Measurements from ENCODE around the gene GAS6. TPM values are rescaled to one million over a fixed set of nuclear protein-coding genes. Genes with fewer than 3 reads are reported as not detected.

Gene GAS6
- total RNA-seq, 1 experiment from 2014 or later, result 49.4 TPM

DNA sequence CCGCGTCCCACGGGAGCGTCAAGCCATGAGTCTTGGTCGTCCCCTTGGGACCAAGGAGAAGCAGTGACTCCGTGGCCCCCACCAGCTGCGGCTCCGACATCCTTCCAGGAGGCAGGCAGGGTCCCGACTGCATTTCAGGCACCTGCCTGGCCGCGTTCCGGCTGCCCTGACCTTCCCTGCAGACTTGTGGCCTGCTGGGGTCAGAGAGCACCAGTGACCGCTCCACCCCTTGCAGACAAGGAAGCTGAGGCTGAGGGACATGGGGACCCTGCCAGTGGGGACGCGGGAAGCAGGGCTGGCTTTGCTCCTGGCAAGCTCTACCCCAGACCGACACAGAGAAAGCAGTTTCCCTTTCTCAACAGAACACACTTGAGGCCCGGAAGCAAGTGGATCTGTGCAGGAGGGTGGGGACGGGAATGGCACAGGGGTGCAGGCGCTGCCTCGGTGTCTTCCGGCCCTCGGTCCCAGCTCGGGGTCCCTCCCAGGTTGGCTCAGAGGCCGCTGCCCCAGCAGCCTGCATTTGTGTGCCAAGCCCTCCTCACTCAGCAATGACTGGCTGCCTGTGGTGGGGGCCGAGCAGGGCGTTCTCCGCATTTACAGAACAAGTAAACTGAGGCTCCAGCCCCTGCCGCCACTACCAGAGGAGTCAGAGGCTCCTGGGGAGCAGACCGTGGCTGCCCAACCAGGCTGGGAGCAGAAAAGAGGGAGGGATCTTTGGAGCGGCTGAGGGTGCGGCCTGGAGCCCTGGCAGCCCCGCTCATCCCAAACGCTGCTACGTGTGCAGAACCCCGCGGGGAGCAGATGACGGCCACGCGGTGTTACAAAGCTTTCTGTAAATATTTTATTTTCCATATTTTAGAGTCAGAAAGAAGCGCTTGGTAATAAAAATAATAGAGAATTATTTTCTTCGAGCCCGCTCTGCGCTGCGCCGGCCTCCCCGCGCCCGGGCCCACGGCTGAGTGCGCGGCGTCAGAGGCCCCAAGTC lies 43.9 kb downstream of the GAS6 start:
- peaks cover 8 to 20% of the 10 kb centered on the region in 2 experiments; a peak in 2 of 4 replicates for H3K36me3 ChIP-seq (ENCODE audit: control insufficient read depth in 1 of 2, insufficient read depth in 2 of 2, low read length in 2 of 2)
- H3K4me1 ChIP-seq (ENCODE audit: control insufficient read depth in 1 of 2, insufficient read depth in 2 of 2, low read length in 2 of 2), result peaks cover 7 to 14% of the 10 kb centered on the region in 2 experiments
- ChIA-PET POLR2A (no interaction called here), CTCF (no interaction called here), RAD21 (ENCODE audit: low non-redundant PET in 1 of 2, low total read pairs in 2 of 2, uncharacterized antibody in 2 of 2, unreplicated experiment in 2 of 2) (no interaction called here)
- H3K27me3 ChIP-seq (ENCODE audit: insufficient read depth, low read length), result no peaks in the 10 kb centered on the region
- H2AFZ ChIP-seq (ENCODE audit: low read depth, low read length, poor library complexity, severe bottlenecking), result no peak overlapping the region
- no peak overlapping the region for H3K4me2 ChIP-seq (ENCODE audit: low read length)
- no peaks in the 10 kb centered on the region for H3K9me3 ChIP-seq (ENCODE audit: control insufficient read depth in 1 of 2, insufficient read depth in 1 of 2, low read depth in 1 of 2, low read length in 2 of 2)
- H3K27ac ChIP-seq (ENCODE audit: low read depth, low read length), result no peak overlapping the region
- TF ChIP-seq EZH2 (IDR thresholded peaks at IDR 0.05) (no peak), EZH2phosphoT487 (IDR thresholded peaks at IDR 0.05; ENCODE audit: borderline replicate concordance) (no peak), SIN3A (IDR thresholded peaks at IDR 0.05; ENCODE audit: low read depth) (no peak), POLR2AphosphoS5 (IDR thresholded peaks at IDR 0.05; ENCODE audit: low read depth, low read length) (no peak), JUND (IDR thresholded peaks at IDR 0.05) (no peak), CBX3 (IDR thresholded peaks at IDR 0.05; ENCODE audit: low read depth) (no peak), RAD21 (IDR thresholded peaks at IDR 0.05; ENCODE audit: low read depth) (no peak), ZFX (IDR thresholded peaks at IDR 0.05) (no peak), POLR2A (IDR thresholded peaks at IDR 0.05; ENCODE audit: borderline replicate concordance, extremely low read depth, insufficient read depth, insufficient read length) (no peak), FOSL1 (IDR thresholded peaks at IDR 0.05; ENCODE audit: low read depth) (no peak), TCF7L2 (IDR thresholded peaks at IDR 0.05; ENCODE audit: borderline replicate concordance, extremely low read depth, insufficient read depth, insufficient read length) (no peak), SRF (IDR thresholded peaks at IDR 0.05; ENCODE audit: low read depth) (no peak), CEBPB (IDR thresholded peaks at IDR 0.05; ENCODE audit: low read depth) (no peak), SP1 (IDR thresholded peaks at IDR 0.05; ENCODE audit: low read depth) (no peak), YY1 (IDR thresholded peaks at IDR 0.05; ENCODE audit: extremely low read depth, insufficient replicate concordance, low read depth, low read length) (no peak), EGR1 (IDR thresholded peaks at IDR 0.05; ENCODE audit: low read depth) (no peak)
- TF ChIP-seq, protein P1, sequence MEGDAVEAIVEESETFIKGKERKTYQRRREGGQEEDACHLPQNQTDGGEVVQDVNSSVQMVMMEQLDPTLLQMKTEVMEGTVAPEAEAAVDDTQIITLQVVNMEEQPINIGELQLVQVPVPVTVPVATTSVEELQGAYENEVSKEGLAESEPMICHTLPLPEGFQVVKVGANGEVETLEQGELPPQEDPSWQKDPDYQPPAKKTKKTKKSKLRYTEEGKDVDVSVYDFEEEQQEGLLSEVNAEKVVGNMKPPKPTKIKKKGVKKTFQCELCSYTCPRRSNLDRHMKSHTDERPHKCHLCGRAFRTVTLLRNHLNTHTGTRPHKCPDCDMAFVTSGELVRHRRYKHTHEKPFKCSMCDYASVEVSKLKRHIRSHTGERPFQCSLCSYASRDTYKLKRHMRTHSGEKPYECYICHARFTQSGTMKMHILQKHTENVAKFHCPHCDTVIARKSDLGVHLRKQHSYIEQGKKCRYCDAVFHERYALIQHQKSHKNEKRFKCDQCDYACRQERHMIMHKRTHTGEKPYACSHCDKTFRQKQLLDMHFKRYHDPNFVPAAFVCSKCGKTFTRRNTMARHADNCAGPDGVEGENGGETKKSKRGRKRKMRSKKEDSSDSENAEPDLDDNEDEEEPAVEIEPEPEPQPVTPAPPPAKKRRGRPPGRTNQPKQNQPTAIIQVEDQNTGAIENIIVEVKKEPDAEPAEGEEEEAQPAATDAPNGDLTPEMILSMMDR (IDR thresholded peaks at IDR 0.05 in 2 of 3, conservative IDR thresholded peaks at IDR 0.05 in 1 of 3; ENCODE audit: borderline replicate concordance in 1 of 3, insufficient read depth in 1 of 3, low read depth in 2 of 3, low read length in 2 of 3), result no peak
- TF ChIP-seq, protein P2, sequence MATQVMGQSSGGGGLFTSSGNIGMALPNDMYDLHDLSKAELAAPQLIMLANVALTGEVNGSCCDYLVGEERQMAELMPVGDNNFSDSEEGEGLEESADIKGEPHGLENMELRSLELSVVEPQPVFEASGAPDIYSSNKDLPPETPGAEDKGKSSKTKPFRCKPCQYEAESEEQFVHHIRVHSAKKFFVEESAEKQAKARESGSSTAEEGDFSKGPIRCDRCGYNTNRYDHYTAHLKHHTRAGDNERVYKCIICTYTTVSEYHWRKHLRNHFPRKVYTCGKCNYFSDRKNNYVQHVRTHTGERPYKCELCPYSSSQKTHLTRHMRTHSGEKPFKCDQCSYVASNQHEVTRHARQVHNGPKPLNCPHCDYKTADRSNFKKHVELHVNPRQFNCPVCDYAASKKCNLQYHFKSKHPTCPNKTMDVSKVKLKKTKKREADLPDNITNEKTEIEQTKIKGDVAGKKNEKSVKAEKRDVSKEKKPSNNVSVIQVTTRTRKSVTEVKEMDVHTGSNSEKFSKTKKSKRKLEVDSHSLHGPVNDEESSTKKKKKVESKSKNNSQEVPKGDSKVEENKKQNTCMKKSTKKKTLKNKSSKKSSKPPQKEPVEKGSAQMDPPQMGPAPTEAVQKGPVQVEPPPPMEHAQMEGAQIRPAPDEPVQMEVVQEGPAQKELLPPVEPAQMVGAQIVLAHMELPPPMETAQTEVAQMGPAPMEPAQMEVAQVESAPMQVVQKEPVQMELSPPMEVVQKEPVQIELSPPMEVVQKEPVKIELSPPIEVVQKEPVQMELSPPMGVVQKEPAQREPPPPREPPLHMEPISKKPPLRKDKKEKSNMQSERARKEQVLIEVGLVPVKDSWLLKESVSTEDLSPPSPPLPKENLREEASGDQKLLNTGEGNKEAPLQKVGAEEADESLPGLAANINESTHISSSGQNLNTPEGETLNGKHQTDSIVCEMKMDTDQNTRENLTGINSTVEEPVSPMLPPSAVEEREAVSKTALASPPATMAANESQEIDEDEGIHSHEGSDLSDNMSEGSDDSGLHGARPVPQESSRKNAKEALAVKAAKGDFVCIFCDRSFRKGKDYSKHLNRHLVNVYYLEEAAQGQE (IDR thresholded peaks at IDR 0.05; ENCODE audit: low read depth), result no peak
- TF ChIP-seq, protein P3, sequence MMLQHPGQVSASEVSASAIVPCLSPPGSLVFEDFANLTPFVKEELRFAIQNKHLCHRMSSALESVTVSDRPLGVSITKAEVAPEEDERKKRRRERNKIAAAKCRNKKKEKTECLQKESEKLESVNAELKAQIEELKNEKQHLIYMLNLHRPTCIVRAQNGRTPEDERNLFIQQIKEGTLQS (IDR thresholded peaks at IDR 0.05), result no peak
- intact Hi-C loops (cut with micrococcal nuclease), result no loop called here
- no peak for DNase-seq (ENCODE audit: low read depth, low spot score)
- BruUV-seq (replicated peaks), result no TSS peak
- H3K4me3 ChIP-seq (replicated peaks in 1 of 2; ENCODE audit: low read depth in 1 of 2, low read length in 2 of 2), result no peak overlapping the region
- H3K9me2 ChIP-seq (ENCODE audit: insufficient read depth), result no peaks in the 10 kb centered on the region
- peaks cover 71% of the 10 kb centered on the region for H3K79me2 ChIP-seq (ENCODE audit: insufficient read depth, low read length)
- H3K9ac ChIP-seq (ENCODE audit: low read length), result no peak overlapping the region
- ATAC-seq, result no peak
- no peaks in the 10 kb centered on the region for H4K20me1 ChIP-seq (ENCODE audit: insufficient read depth)

All from HCT116 (cell line).